C1 segment of cervical spinal cord (tissue), 14 donors: Measurements from ENCODE around the gene COL6A3.
"Not testable (repeated sequence)": the region's sequence is repeated elsewhere in the genome, so short reads cannot be mapped to it uniquely, and the experiment has no call there.

Source experiments
- DNase-seq, 14 donors: peaks; one replicate each; lab custom pipeline; 2025; lab: John Stamatoyannopoulos, UW

COL6A3 gene

GRCh38 chr2:237315170-237315828 lies 98.7 kb downstream of the COL6A3 start:
- peak in 12 of 14 donors; percentile 13 to 65 (median 40) for DNase-seq

- DNase-seq: no peak
Measured at GRCh38 chr2:237314681-237315080, 99.3 kb downstream of the COL6A3 start.

GRCh38 chr2:237314198-237314597 lies 99.8 kb downstream of the COL6A3 start:
- no peak for DNase-seq

GRCh38 chr2:237312021-237312755 lies 101.8 kb downstream of the COL6A3 start:
- no peak for DNase-seq

GRCh38 chr2:237310515-237311114 lies 103.3 kb downstream of the COL6A3 start:
- DNase-seq: no peak

- DNase-seq: no peak
Measured at GRCh38 chr2:237309416-237309815, 104.5 kb downstream of the COL6A3 start.

- no peak for DNase-seq
Measured at GRCh38 chr2:237309011-237309410, 105.0 kb downstream of the COL6A3 start.

GRCh38 chr2:237307474-237307873 lies 106.5 kb downstream of the COL6A3 start:
- no peak for DNase-seq

- DNase-seq: no peak
Measured at GRCh38 chr2:237306787-237307170, 107.2 kb downstream of the COL6A3 start.

GRCh38 chr2:237306083-237306786 lies 107.7 kb downstream of the COL6A3 start:
- DNase-seq: no peak

- no peak for DNase-seq
Measured at GRCh38 chr2:237305579-237305978, 108.4 kb downstream of the COL6A3 start.

GRCh38 chr2:237304763-237305514 lies 109.0 kb downstream of the COL6A3 start:
- no peak for DNase-seq

- not testable (repeated sequence) for DNase-seq
Measured at GRCh38 chr2:237303244-237303643, 110.7 kb downstream of the COL6A3 start.

- no peak for DNase-seq
Measured at GRCh38 chr2:237301595-237301994, 112.4 kb downstream of the COL6A3 start.

GRCh38 chr2:237300739-237301138 lies 113.2 kb downstream of the COL6A3 start:
- no peak for DNase-seq

GRCh38 chr2:237299906-237300305 lies 114.1 kb downstream of the COL6A3 start:
- no peak for DNase-seq

GRCh38 chr2:237298151-237299118 lies 115.5 kb downstream of the COL6A3 start:
- no peak for DNase-seq

- DNase-seq: no peak
Measured at GRCh38 chr2:237297421-237298150, 116.4 kb downstream of the COL6A3 start.

GRCh38 chr2:237296756-237297155 lies 117.2 kb downstream of the COL6A3 start:
- no peak for DNase-seq
